Stimulated activated naive B cell treated with anti-CD40 and anti-IgM and Interleukin-4, amounts not matched to agents 10 μg/mL and 1 μg/mL and 100 μg/mL, for 72 hours (primary cell): ENCODE results near the gene LUZP2.

ENCODE experiments used
- ATAC-seq, 2 donors: fragments of 150-1000 bp; cut with Tn5 transposase; replicated peaks; 2 replicates each; pipeline ENCODE4 v1.10.0; 2021; ENCODE audit warnings: moderate library complexity in 1 of 2
- DNase-seq: peaks from one replicate; pipeline ENCODE4 v3.0.0; 2021
- H3K27ac Mint-ChIP-seq: one replicate; pipeline ENCODE4 v1.8.0; 2022; ENCODE audit warnings: mild to moderate bottlenecking, mixed read lengths
- H3K27me3 Mint-ChIP-seq, 2 donors: one replicate each; pipeline ENCODE4 v1.8.0; 2022; ENCODE audit warnings: mixed read lengths in 2 of 2
- H3K36me3 Mint-ChIP-seq, 2 donors: one replicate each; pipeline ENCODE4 v1.8.0; 2022; ENCODE audit warnings: mixed read lengths in 2 of 2, mild to moderate bottlenecking in 1 of 2
- H3K4me1 Mint-ChIP-seq, 2 donors: one replicate each; pipeline ENCODE4 v1.8.0; 2022; ENCODE audit warnings: mixed read lengths in 2 of 2, mild to moderate bottlenecking in 1 of 2
- H3K4me3 Mint-ChIP-seq, 2 donors: one replicate each; pipeline ENCODE4 v1.8.0; 2022; ENCODE audit warnings: mild to moderate bottlenecking in 2 of 2, mixed read lengths in 2 of 2, moderate library complexity in 1 of 2
- H3K9me3 Mint-ChIP-seq, 2 donors: one replicate each; pipeline ENCODE4 v1.8.0; 2022; ENCODE audit warnings: mixed read lengths in 2 of 2, mild to moderate bottlenecking in 1 of 2

LUZP2 gene

GRCh38 chr11:24687531-24688147 lies 190.8 kb downstream of the LUZP2 start:
- no peaks in the 10 kb centered on the region for H3K9me3 Mint-ChIP-seq
- H3K27me3 Mint-ChIP-seq = no peaks in the 10 kb centered on the region
- no peak for DNase-seq
- ATAC-seq = no peak
- no peak overlapping the region for H3K27ac Mint-ChIP-seq
- no peaks in the 10 kb centered on the region for H3K4me1 Mint-ChIP-seq
- no peaks in the 10 kb centered on the region for H3K36me3 Mint-ChIP-seq
- H3K4me3 Mint-ChIP-seq = no peak overlapping the region

- Mint-ChIP-seq H3K4me3 (no peak overlapping the region), H3K36me3 (no peaks in the 10 kb centered on the region), H3K27ac (no peak overlapping the region), H3K9me3 (no peaks in the 10 kb centered on the region), H3K4me1 (no peaks in the 10 kb centered on the region), H3K27me3 (no peaks in the 10 kb centered on the region)
- DNase-seq (no peak), ATAC-seq (no peak)
Measured at GRCh38 chr11:24688981-24689380, 192.1 kb downstream of the LUZP2 start.

GRCh38 chr11:24697522-24698111 lies 200.8 kb downstream of the LUZP2 start:
- H3K4me3 Mint-ChIP-seq = no peak overlapping the region
- H3K27me3 Mint-ChIP-seq = peaks cover 0 to 4% of the 10 kb centered on the region in 2 donors
- no peaks in the 10 kb centered on the region for H3K36me3 Mint-ChIP-seq
- peaks cover 0 to 8% of the 10 kb centered on the region in 2 donors for H3K9me3 Mint-ChIP-seq
- DNase-seq (no peak), ATAC-seq (no peak)
- no peak overlapping the region for H3K27ac Mint-ChIP-seq
- H3K4me1 Mint-ChIP-seq = no peaks in the 10 kb centered on the region

DNA sequence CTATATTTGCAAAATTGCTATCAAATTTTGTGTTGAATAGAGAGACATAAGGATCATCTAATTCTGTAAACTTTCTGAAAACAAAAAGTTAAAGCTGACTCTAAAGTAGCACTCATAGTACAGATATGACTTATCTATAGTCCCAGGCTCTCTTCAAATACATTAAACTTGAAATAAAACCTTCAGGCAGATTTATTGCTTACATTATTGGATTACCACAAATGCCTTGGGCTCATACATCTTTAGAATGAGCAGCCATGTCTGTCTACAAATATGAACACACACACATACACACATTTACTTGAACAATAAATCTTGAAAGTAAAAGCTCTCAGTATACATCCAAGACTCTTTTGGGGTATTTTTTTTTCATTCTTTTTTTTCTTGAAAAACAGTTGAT lies 207.9 kb downstream of the LUZP2 start:
- Mint-ChIP-seq H3K4me1 (no peaks in the 10 kb centered on the region), H3K4me3 (no peak overlapping the region), H3K36me3 (no peaks in the 10 kb centered on the region), H3K9me3 (peaks cover 0 to 4% of the 10 kb centered on the region in 2 donors), H3K27ac (no peak overlapping the region), H3K27me3 (peaks cover 0 to 4% of the 10 kb centered on the region in 2 donors)
- ATAC-seq = no peak
- DNase-seq = no peak

GRCh38 chr11:24705474-24705873 lies 208.6 kb downstream of the LUZP2 start:
- H3K9me3 Mint-ChIP-seq = peaks cover 0 to 4% of the 10 kb centered on the region in 2 donors
- no peaks in the 10 kb centered on the region for H3K4me1 Mint-ChIP-seq
- H3K27ac Mint-ChIP-seq = no peak overlapping the region
- no peaks in the 10 kb centered on the region for H3K36me3 Mint-ChIP-seq
- ATAC-seq (no peak), DNase-seq (no peak)
- peaks cover 0 to 4% of the 10 kb centered on the region in 2 donors for H3K27me3 Mint-ChIP-seq
- H3K4me3 Mint-ChIP-seq = no peak overlapping the region

- ATAC-seq = no peak
- Mint-ChIP-seq H3K27me3 (no peaks in the 10 kb centered on the region), H3K9me3 (no peaks in the 10 kb centered on the region), H3K4me1 (no peaks in the 10 kb centered on the region), H3K36me3 (no peaks in the 10 kb centered on the region), H3K27ac (no peak overlapping the region), H3K4me3 (no peak overlapping the region)
- no peak for DNase-seq
Measured at GRCh38 chr11:24708616-24709015, 211.8 kb downstream of the LUZP2 start.

DNA sequence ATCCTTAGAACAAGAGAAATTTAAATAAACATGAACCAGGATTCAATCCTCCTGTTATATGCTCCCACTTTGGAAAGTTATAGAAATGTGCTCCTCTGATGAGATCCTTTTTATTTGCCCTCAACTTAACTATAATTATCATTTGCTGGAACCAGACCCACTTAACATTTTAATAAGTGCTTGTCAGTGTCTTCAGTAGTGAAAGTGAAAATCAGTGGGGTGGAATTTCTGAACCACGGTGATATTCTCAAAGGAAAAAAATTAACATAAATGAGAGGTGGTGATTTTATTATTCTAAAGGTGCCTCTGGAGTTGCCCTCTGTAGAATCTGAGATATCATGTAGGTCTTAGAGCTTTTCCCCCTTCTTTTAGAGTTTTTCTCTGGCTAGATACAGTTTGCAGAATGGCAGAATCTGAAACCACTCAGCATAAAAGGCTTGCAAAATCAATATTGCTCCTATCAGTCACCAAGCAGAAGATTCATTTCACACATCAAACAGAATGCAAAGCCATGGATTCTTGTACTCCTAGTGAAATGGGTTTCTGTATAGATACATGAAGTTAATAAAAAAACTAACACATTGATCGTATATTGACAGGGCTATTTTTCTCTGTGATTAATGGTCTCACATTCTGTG lies 213.2 kb downstream of the LUZP2 start:
- Mint-ChIP-seq H3K4me3 (no peak overlapping the region), H3K36me3 (no peaks in the 10 kb centered on the region), H3K4me1 (no peaks in the 10 kb centered on the region)

DNA sequence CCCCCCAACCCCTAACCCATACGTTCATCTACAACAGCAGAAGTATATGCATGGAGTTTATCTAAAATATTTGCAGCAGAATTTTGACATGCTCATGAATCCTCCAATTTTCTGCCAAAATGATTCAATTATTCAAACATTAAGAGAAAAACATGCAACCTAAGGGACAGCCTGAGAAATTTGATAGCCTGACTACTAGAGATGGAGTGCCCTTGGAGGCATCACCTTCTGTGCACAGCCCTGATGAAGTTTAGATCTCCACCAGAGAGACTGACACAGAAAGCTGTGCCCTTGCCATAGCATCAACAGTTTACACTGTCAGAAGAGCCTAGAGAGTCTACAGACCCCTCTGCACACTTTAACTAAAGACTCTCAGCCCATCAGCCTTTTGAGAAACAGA lies 217.7 kb downstream of the LUZP2 start:
- ATAC-seq (no peak), DNase-seq (no peak)
- no peak overlapping the region for H3K4me3 Mint-ChIP-seq
- H3K4me1 Mint-ChIP-seq = no peaks in the 10 kb centered on the region
- peaks cover 0 to 4% of the 10 kb centered on the region in 2 donors for H3K9me3 Mint-ChIP-seq
- H3K27ac Mint-ChIP-seq = no peak overlapping the region
- no peaks in the 10 kb centered on the region for H3K36me3 Mint-ChIP-seq
- H3K27me3 Mint-ChIP-seq = no peaks in the 10 kb centered on the region

More for the DNA sequence above, 213.2 kb downstream of the LUZP2 start:
- Mint-ChIP-seq H3K27ac (no peak overlapping the region), H3K27me3 (no peaks in the 10 kb centered on the region), H3K9me3 (no peaks in the 10 kb centered on the region)
- DNase-seq (no peak), ATAC-seq (no peak)

- ATAC-seq (no peak), DNase-seq (no peak)
- Mint-ChIP-seq H3K36me3 (no peaks in the 10 kb centered on the region), H3K4me3 (no peak overlapping the region), H3K9me3 (peaks cover 0 to 4% of the 10 kb centered on the region in 2 donors), H3K27ac (no peak overlapping the region), H3K4me1 (no peaks in the 10 kb centered on the region), H3K27me3 (no peaks in the 10 kb centered on the region)
Measured at GRCh38 chr11:24716403-24716802, 219.6 kb downstream of the LUZP2 start.

GRCh38 chr11:24723231-24723630 lies 226.4 kb downstream of the LUZP2 start:
- Mint-ChIP-seq H3K27ac (no peak overlapping the region), H3K27me3 (no peaks in the 10 kb centered on the region), H3K4me1 (no peaks in the 10 kb centered on the region), H3K36me3 (no peaks in the 10 kb centered on the region), H3K4me3 (no peak overlapping the region), H3K9me3 (no peaks in the 10 kb centered on the region)
- DNase-seq (no peak), ATAC-seq (no peak)

DNA sequence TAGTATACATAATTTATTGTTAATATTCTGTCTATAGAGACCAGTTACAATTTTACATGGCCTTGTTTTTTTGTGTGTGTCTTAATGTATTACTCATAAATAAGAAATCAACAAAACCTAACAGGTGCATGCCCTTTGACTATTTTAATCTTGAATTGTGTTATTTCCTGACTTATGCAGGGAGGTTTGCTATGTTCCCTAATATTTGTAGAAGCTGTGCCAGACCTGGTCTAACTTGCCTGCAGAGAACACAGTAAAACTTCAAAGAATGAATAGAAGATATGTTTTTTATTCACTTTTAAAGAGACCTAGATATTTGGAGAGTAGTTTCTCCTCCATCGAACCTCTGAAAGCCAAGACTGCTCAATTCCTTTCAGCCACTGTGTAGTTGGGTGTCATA lies 234.7 kb downstream of the LUZP2 start:
- DNase-seq = no peak
- H3K27me3 Mint-ChIP-seq = no peaks in the 10 kb centered on the region
- no peaks in the 10 kb centered on the region for H3K9me3 Mint-ChIP-seq
- no peaks in the 10 kb centered on the region for H3K36me3 Mint-ChIP-seq
- ATAC-seq = no peak
- no peak overlapping the region for H3K4me3 Mint-ChIP-seq
- H3K27ac Mint-ChIP-seq = no peak overlapping the region
- no peaks in the 10 kb centered on the region for H3K4me1 Mint-ChIP-seq

GRCh38 chr11:24734742-24735237 lies 237.9 kb downstream of the LUZP2 start:
- ATAC-seq = no peak
- H3K4me3 Mint-ChIP-seq = no peak overlapping the region
- no peak overlapping the region for H3K27ac Mint-ChIP-seq
- H3K9me3 Mint-ChIP-seq = no peaks in the 10 kb centered on the region
- H3K36me3 Mint-ChIP-seq = no peaks in the 10 kb centered on the region
- no peak for DNase-seq
- H3K4me1 Mint-ChIP-seq = peaks cover 0 to 3% of the 10 kb centered on the region in 2 donors
- no peaks in the 10 kb centered on the region for H3K27me3 Mint-ChIP-seq

DNA sequence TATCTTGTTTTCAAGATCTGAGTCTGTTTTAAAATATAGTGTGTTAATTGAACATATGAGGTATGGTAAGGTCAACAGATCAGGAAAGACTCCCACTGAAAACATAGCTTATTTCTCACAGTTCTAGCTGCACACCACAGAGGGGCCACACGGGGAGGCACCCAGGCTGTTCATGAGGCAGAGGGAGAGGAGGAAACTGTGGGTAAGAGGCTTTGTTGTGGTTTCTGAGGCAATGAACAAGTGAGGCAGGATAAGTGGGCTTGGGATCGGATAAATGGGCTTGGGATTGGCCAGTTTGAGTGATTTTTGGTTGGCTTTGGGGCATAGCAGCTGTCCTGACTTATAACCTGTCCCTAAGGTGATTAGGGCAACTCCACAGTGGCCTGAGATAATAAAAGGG lies 242.1 kb downstream of the LUZP2 start:
- peak in 1 of 2 donors; percentile 31 for ATAC-seq
- Mint-ChIP-seq H3K4me3 (no peak overlapping the region), H3K9me3 (no peaks in the 10 kb centered on the region), H3K27ac (no peak overlapping the region), H3K4me1 (peaks cover 0 to 3% of the 10 kb centered on the region in 2 donors), H3K27me3 (no peaks in the 10 kb centered on the region), H3K36me3 (no peaks in the 10 kb centered on the region)
- DNase-seq = no peak

- no peaks in the 10 kb centered on the region for H3K9me3 Mint-ChIP-seq
- no peak for ATAC-seq
- no peaks in the 10 kb centered on the region for H3K27me3 Mint-ChIP-seq
- no peak overlapping the region for H3K27ac Mint-ChIP-seq
- H3K4me1 Mint-ChIP-seq = peaks cover 4% of the 10 kb centered on the region in 2 donors
- H3K36me3 Mint-ChIP-seq = no peaks in the 10 kb centered on the region
- DNase-seq = no peak
- H3K4me3 Mint-ChIP-seq = no peak overlapping the region
Measured at GRCh38 chr11:24739637-24740036, 242.8 kb downstream of the LUZP2 start.
